Measurements from ENCODE around the gene NOC3L. TPM values are rescaled to one million over a fixed set of nuclear protein-coding genes. Genes with fewer than 3 reads are reported as not detected.

The NOC3L gene
- total and polyA plus RNA-seq, 2 of the 4 experiments (the other 2 are of a cell fraction), result 11.9 to 26.5 TPM

DNA sequence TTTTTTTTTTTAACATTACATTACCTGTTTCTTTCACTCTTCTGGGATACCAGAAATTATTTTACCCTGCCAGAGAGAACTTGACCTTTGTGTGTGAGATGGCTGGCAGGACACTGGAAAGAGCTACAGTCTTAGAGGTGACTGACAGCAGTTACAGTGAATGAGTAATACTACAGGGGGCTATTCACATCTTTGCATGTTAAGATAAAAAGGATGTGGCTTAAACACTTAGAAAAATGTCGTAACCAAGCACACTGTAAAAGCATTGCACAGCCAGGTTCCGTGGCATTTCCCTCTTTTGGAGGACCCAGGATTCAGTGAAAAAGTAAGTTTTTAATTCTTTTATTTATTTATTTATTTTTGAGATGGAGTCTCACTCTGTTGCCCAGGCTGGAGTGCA is 20.8 kb upstream of the NOC3L start:
- Histone ChIP-seq H2AK9ac (replicated peaks; ENCODE audit: low read depth, low read length, poor library complexity) (no peak overlapping the region), H3K14ac (replicated peaks; ENCODE audit: low read depth, low read length) (no peak overlapping the region), H2BK15ac (ENCODE audit: low read depth, low read length) (no peak overlapping the region), H3K36me3 (ENCODE audit: control insufficient read depth, insufficient read depth, low read length) (no peaks in the 10 kb centered on the region), H3K18ac (ENCODE audit: low read depth, low read length) (no peak overlapping the region), H2BK20ac (ENCODE audit: low read depth, low read length) (no peak overlapping the region), H2AK5ac (ENCODE audit: low read depth, low read length) (no peak overlapping the region), H3K9ac (ENCODE audit: low read depth, low read length) (no peak overlapping the region), H3K27me3 (ENCODE audit: control insufficient read depth, insufficient read depth, low read length) (no peaks in the 10 kb centered on the region), H2AFZ (replicated peaks; ENCODE audit: low read length, poor library complexity) (no peak overlapping the region), H4K20me1 (ENCODE audit: insufficient read depth, low read length) (no peaks in the 10 kb centered on the region), H3K9me3 (ENCODE audit: control insufficient read depth, insufficient read depth, low read length) (0 out of 2 replicates have a peak, but pooled peaks cover 2% of the 10 kb centered on the region), H3K9me1 (ENCODE audit: insufficient read depth, low read length) (no peaks in the 10 kb centered on the region), H3K79me1 (ENCODE audit: low read depth in 1 of 2, low read length in 2 of 2) (no peaks in the 10 kb centered on the region), H3K4ac (ENCODE audit: low read depth, low read length) (no peak overlapping the region), H3K4me3 (ENCODE audit: insufficient read depth, low read depth, low read length) (no peak overlapping the region), H3K4me1 (ENCODE audit: control insufficient read depth, insufficient read depth, low read length) (0 out of 2 replicates have a peak, but pooled peaks cover 2% of the 10 kb centered on the region), H3K23ac (ENCODE audit: low read depth, low read length) (no peak overlapping the region), H3K27ac (ENCODE audit: insufficient read depth, low read length) (no peak overlapping the region), H2BK5ac (ENCODE audit: low read depth, low read length, poor library complexity, severe bottlenecking) (no peak overlapping the region), H3K4me2 (ENCODE audit: low read depth, low read length) (no peak overlapping the region), H3K56ac (ENCODE audit: extremely low read depth, insufficient read depth, low read length) (no peak overlapping the region), H4K5ac (ENCODE audit: low read depth, low read length) (no peak overlapping the region), H4K91ac (ENCODE audit: insufficient read depth, low read depth, low read length) (no peak overlapping the region), H2BK120ac (ENCODE audit: low read depth, low read length) (no peak overlapping the region), H4K8ac (ENCODE audit: low read depth in 2 of 2, low read length in 2 of 2) (no peak overlapping the region)
- ChIA-PET CTCF (interaction anchor here (0.7 kb wide), 1 partner anchor 955 kb away, joined by 3 read pairs; no protein-coding TSS in a partner anchor), POLR2A (ENCODE audit: unreplicated experiment) (no interaction called here)
- dilution Hi-C loops (cut with HindIII; ENCODE audit: low sequenced_read_pairs, unreplicated experiment), result no loop called here
- no CpG with 5 or more reads among the region's 2 CpGs for WGBS, 2 experiments (ENCODE audit: extremely low coverage in 2 of 2, insufficient read length in 1 of 2)
- TF ChIP-seq FOS (IDR thresholded peaks at IDR 0.05; ENCODE audit: low read depth, low read length) (no peak), NFE2L2 (IDR thresholded peaks at IDR 0.05; ENCODE audit: low read depth, low read length) (no peak)
- BruUV-seq (replicated peaks), result no TSS peak
- DNase-seq (no peak), ATAC-seq (ENCODE audit: low read depth) (no peak)
- intact Hi-C loops (cut with micrococcal nuclease), result no loop called here
- in situ Hi-C loops (cut with MboI; ENCODE audit: low sequenced_read_pairs), result no loop called here
